ENCODE measurements around the gene HS6ST3. TPM values are rescaled to one million over a fixed set of nuclear protein-coding genes. Genes with fewer than 3 reads are reported as not detected.

HS6ST3 gene
- total and polyA plus RNA-seq, 7 donors, result under 0.01 to 0.71 (median 0.33) TPM; not detected in 2

- TF ChIP-seq POLR2AphosphoS5 (IDR thresholded peaks at IDR 0.05) (no peak), CTCF (IDR thresholded peaks at IDR 0.05) (no peak), POLR2A (IDR thresholded peaks at IDR 0.05) (no peak), EP300 (IDR thresholded peaks at IDR 0.05) (no peak)
- Histone ChIP-seq H3K27me3 (no peaks in the 10 kb centered on the region), H3K4me3 (no peak overlapping the region), H3K4me1 (no peaks in the 10 kb centered on the region), H3K27ac (no peak overlapping the region), H3K9me3 (peaks cover 0 to 4% (median 0%) of the 10 kb centered on the region in 4 donors), H3K36me3 (no peaks in the 10 kb centered on the region)
- 92% methylated on average over 3 of the region's 3 CpGs for WGBS, 2 donors
- intact Hi-C loops (cut with DNase I), result no loop called here
- DNase-seq, result no peak
These were observed 617.2 kb downstream of the HS6ST3 start for GRCh38 chr13:96707146-96707545.

GRCh38 chr13:96710166-96710862 lies 620.4 kb downstream of the HS6ST3 start:
- H3K9me3 ChIP-seq, result no peaks in the 10 kb centered on the region
- no peak overlapping the region for H3K4me3 ChIP-seq
- no peaks in the 10 kb centered on the region for H3K27me3 ChIP-seq
- intact Hi-C loops (cut with DNase I), result no loop called here
- no peak overlapping the region for H3K27ac ChIP-seq
- TF ChIP-seq POLR2A (IDR thresholded peaks at IDR 0.05), result no peak
- TF ChIP-seq POLR2AphosphoS5 (IDR thresholded peaks at IDR 0.05), result no peak
- no peaks in the 10 kb centered on the region for H3K36me3 ChIP-seq
- H3K4me1 ChIP-seq, result no peaks in the 10 kb centered on the region
- no peak for DNase-seq
- 87 to 91% methylated on average over 3 of the region's 3 CpGs for WGBS, 2 donors

- no peaks in the 10 kb centered on the region for H3K9me3 ChIP-seq
- 91% methylated on average over 4 of the region's 4 CpGs for WGBS, 2 donors
These were observed 630.5 kb downstream of the HS6ST3 start for GRCh38 chr13:96720446-96720845.

GRCh38 chr13:96726651-96727050 lies 636.7 kb downstream of the HS6ST3 start:
- H3K4me3 ChIP-seq, result no peak overlapping the region
- no peaks in the 10 kb centered on the region for H3K27me3 ChIP-seq
- no peaks in the 10 kb centered on the region for H3K36me3 ChIP-seq
- intact Hi-C loops (cut with DNase I), result no loop called here
- no peak for DNase-seq
- H3K9me3 ChIP-seq, result no peaks in the 10 kb centered on the region
- no peaks in the 10 kb centered on the region for H3K4me1 ChIP-seq
- H3K27ac ChIP-seq, result no peak overlapping the region
- TF ChIP-seq POLR2AphosphoS5 (IDR thresholded peaks at IDR 0.05), result no peak
- TF ChIP-seq POLR2A (IDR thresholded peaks at IDR 0.05), result no peak
- no peak for TF ChIP-seq EP300 (IDR thresholded peaks at IDR 0.05)
- no peak for TF ChIP-seq CTCF (IDR thresholded peaks at IDR 0.05)

More at GRCh38 chr13:96720446-96720845, 630.5 kb downstream of the HS6ST3 start:
- Histone ChIP-seq H3K27me3 (no peaks in the 10 kb centered on the region), H3K27ac (no peak overlapping the region), H3K4me3 (no peak overlapping the region), H3K36me3 (no peaks in the 10 kb centered on the region), H3K4me1 (no peaks in the 10 kb centered on the region)
- DNase-seq, result no peak
- intact Hi-C loops (cut with DNase I), result no loop called here
- TF ChIP-seq EP300 (IDR thresholded peaks at IDR 0.05), result no peak
- TF ChIP-seq POLR2AphosphoS5 (IDR thresholded peaks at IDR 0.05), result no peak
- TF ChIP-seq CTCF (IDR thresholded peaks at IDR 0.05), result no peak
- TF ChIP-seq POLR2A (IDR thresholded peaks at IDR 0.05), result no peak

- 87 to 91% methylated on average over 2 of the region's 2 CpGs for WGBS, 2 donors
- no peaks in the 10 kb centered on the region for H3K27me3 ChIP-seq
- TF ChIP-seq EP300 (IDR thresholded peaks at IDR 0.05) (no peak), POLR2AphosphoS5 (IDR thresholded peaks at IDR 0.05) (no peak), POLR2A (IDR thresholded peaks at IDR 0.05) (no peak), CTCF (IDR thresholded peaks at IDR 0.05) (no peak)
- no peaks in the 10 kb centered on the region for H3K36me3 ChIP-seq
- no peak for DNase-seq
- intact Hi-C loops (cut with DNase I), result no loop called here
- no peaks in the 10 kb centered on the region for H3K9me3 ChIP-seq
- H3K27ac ChIP-seq, result no peak overlapping the region
- no peak overlapping the region for H3K4me3 ChIP-seq
- H3K4me1 ChIP-seq, result no peaks in the 10 kb centered on the region
These were observed 638.6 kb downstream of the HS6ST3 start for GRCh38 chr13:96728463-96728862.

All from sigmoid colon (tissue), 7 donors.